WI38 (cell line): ENCODE data around the gene PPM1B.

Experiments used
- H3K4me3 ChIP-seq: 2 replicates; pipeline ENCODE4 v1.5.1; 2011; ENCODE audit warnings: low read depth, mild to moderate bottlenecking, control low read depth, low read length
- TF ChIP-seq, protein P1 (sequence below): IDR thresholded peaks from 2 replicates; pipeline ENCODE4 v1.5.1; 2012; ENCODE audit warnings: low read depth, mild to moderate bottlenecking, control low read depth, low read length

PPM1B gene

DNA sequence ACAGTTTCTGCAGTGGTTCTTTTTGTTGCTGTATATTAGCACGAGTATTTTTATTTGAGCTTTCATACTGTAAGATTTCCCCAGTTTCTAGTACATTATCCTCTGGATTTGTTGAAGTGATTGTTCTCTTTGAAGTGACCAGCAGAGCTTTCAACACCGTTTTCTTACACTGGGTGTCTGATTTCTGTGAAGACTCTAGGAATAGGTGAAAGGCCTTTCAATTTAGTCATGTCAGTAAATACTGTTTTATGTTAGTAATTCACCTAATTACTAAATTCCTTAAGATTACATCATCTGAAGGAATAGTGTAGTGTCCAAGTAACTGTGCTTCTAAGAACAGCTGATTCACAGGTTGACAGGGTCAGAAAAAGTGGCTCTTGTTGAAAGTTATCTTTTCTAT is 2.3 kb downstream of the PPM1B start:
- TF ChIP-seq, protein P1, sequence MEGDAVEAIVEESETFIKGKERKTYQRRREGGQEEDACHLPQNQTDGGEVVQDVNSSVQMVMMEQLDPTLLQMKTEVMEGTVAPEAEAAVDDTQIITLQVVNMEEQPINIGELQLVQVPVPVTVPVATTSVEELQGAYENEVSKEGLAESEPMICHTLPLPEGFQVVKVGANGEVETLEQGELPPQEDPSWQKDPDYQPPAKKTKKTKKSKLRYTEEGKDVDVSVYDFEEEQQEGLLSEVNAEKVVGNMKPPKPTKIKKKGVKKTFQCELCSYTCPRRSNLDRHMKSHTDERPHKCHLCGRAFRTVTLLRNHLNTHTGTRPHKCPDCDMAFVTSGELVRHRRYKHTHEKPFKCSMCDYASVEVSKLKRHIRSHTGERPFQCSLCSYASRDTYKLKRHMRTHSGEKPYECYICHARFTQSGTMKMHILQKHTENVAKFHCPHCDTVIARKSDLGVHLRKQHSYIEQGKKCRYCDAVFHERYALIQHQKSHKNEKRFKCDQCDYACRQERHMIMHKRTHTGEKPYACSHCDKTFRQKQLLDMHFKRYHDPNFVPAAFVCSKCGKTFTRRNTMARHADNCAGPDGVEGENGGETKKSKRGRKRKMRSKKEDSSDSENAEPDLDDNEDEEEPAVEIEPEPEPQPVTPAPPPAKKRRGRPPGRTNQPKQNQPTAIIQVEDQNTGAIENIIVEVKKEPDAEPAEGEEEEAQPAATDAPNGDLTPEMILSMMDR, result no peak
- peak overlapping the region; percentile 93 for H3K4me3 ChIP-seq

DNA sequence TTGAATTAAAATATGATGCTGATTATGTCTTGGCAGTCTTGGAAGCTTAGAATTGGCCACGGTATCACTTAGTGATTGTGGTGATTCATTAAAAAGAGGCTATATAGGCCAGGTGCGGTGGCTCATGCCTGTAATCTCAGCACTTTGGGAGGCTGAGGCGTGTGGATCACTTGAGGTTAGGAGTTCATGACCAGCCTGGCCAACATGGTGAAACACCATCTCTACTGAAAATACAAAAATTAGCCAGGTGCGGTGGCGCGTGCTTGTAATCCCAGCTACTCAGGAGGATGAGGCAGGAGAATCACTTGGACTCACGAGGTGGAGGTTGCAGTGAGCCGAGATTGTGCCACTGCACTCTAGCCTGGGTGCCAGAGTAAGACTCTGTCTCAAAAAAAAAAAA is 2.8 kb downstream of the PPM1B start:
- peak overlapping the region; percentile 93 for H3K4me3 ChIP-seq

DNA sequence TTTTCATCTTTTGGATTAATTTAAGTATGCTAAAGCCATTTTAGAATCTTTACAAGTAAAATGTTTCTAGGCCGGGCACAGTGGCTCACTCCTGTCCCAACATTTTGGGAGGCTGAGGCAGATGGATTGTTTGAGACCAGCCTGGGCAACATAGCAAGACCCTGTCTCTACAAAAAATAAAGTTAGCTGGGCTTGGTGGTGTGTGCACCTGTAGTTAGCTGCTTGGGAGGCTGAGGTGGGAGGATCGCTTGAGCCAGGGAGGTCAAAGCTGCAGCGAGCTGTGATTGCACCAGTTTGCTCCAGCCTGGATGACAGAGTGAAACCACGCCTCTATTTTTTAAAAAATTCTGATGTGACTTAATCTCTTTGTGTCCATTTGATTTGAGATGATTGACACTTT is 3.9 kb downstream of the PPM1B start:
- TF ChIP-seq, protein P1, result no peak
- H3K4me3 ChIP-seq, result no peak overlapping the region

DNA sequence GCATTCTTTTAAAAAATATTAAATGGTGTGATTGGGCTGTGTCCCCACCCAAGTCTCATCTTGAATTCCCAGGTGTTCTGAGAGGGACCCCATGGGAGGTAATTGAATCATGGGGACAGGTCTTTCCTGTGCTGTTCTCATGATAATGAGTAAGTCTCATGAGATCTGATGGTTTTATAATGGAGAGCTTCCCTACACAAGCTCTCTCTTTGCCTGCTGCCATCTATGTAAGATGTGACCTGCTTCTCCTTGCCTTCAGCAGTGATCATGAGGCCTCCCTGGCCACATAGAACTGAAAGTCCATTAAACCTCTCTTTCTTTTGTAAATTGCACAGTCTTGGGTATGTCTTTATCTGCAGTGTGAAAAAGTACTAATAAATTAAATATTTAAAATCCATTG is 10.3 kb downstream of the PPM1B start:
- no peak overlapping the region for H3K4me3 ChIP-seq
- TF ChIP-seq, protein P1, result no peak

DNA sequence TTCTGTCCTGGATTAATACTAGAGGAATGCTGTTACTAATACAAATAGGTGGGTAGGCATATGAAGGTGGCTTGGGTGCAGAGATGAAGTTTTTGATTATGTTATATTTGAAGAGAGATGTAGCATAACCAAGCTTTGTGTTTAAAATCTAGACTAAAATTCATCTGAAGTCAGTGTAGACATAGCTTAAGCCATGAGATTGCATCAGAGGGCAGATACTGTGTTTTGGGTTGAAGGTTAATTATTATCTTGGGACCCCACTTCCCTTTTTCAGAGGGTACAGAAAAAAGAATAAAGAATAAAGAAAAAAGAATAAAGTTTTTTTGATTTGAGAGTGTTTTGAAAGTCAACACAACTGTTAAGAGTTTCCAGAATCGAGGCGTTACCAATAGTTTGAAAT is 13.0 kb downstream of the PPM1B start:
- TF ChIP-seq, protein P1, result no peak
- no peak overlapping the region for H3K4me3 ChIP-seq

DNA sequence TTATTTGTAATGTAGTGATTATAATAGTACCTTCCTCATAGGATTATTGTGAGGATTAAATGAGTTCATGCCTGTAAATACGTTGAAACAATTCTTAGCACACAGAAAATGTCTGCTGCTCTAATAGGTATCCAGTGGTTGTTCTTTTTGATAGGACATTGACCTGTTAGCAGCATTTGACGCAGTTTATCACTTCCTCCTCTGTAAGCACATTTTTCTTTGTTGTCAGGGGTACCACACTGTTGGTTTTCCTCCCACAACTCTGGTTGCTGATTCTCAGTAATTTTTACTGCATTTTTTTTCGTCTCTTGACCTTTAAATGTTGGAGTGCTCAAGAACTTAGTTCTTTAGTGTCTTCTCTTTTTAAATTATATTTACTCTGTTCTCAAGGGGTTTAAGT is 15.4 kb downstream of the PPM1B start:
- TF ChIP-seq, protein P1, result no peak
- no peak overlapping the region for H3K4me3 ChIP-seq

DNA sequence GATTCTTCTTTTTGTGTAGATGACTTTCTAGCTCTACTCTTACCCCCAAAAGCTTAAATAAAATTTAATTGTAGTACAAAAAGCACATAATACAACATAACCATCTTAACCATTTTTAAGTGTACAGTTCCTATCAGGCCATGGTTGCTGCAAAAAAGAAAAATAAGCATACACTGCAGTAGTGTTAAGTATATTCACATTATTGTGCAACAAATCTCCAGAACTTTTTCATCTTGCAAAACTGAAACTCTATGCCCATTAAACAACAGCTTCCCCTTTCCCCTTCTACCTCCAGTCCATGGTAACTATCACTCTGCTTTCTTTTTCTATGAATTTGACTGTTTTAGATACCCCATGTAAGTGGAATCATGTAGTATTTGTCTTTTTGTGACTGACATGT is 18.1 kb downstream of the PPM1B start:
- TF ChIP-seq, protein P1, result no peak
- H3K4me3 ChIP-seq, result no peak overlapping the region

DNA sequence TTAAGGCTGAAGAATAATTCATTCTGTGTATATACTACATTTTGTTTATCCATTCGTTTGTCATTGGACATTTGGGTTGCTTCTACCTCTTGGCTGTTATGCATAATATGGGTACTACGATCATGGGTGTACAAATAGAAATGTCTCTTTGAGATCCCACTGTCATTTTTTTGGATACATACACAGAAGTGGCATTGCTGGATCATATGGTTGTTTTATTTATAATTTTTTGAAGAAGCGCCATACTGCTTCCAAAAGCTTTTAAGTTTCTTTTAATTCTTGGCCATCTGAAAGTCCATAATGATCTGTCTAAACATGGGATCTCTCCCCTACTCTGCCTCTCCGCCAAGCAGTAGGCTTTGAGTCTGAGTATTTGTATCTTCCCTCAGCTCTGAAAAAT is 18.6 kb downstream of the PPM1B start:
- TF ChIP-seq, protein P1, result no peak
- no peak overlapping the region for H3K4me3 ChIP-seq
